Hair follicle dermal papilla cell (primary cell): ENCODE results near the gene KLC4. TPM values are rescaled to one million over a fixed set of nuclear protein-coding genes. Genes with fewer than 3 reads are reported as not detected.

Experiments
- total RNA-seq: library from RNA; depleted of rRNA; stranded (reverse); fragments of >200 nt; gene quantifications from 2 replicates; pipeline ENCODE4 v1.2.3, GENCODE V29; 2012

Gene KLC4
- total RNA-seq, result 17.2 and 20.1 TPM in 2 replicates

DNA sequence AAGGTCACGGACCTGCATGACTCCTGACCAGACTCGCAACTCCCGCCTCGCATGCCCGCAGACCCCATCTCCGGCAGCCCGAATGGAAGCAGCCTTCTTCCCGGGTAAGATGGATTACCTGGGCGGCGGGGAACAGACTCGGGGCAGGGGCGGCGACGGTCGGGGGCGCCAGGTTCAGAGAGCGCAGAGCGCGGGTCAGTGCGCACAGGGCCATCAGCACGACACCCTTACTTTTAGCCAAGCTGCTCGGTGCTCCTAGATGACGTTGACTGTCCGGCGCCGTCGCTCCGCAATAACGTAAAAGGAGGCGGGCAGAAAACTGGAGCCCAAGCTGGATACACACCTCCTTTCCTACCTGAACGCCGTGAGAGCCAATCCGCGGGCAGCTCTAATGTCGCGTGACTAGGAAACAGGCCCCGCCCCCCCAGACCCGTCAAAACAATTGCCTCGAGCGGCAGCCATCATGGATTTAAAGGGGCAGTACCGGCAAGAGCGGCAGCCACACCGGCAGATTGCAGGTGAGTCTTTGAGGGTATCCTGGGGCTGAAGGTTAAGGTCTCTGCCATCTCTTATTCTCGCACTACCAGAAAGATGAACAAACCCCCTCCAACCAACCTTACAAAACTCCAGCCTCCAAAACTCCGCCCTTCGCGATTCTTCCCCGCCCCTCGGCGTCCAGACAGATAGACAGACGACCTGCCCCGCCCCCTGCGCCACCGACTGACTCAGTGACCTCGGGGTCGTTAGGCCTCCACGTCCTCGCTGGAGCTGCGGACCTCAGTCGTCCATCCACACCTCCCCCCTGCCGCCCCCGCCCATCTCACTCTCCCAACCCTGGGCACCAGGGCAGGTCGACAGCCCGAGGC is at the start of gene KLC4, which contains the start of gene MRPL2:
Gene KLC4, plus strand, starts transcription at position 464 of the 866 bp plus-strand sequence. CDS start 1,705 bp downstream, outside the sequence.
Gene MRPL2, minus strand, starts transcription at position 267 of the 866 bp plus-strand sequence. Its CDS starts 53 bp downstream, at position 214.

DNA sequence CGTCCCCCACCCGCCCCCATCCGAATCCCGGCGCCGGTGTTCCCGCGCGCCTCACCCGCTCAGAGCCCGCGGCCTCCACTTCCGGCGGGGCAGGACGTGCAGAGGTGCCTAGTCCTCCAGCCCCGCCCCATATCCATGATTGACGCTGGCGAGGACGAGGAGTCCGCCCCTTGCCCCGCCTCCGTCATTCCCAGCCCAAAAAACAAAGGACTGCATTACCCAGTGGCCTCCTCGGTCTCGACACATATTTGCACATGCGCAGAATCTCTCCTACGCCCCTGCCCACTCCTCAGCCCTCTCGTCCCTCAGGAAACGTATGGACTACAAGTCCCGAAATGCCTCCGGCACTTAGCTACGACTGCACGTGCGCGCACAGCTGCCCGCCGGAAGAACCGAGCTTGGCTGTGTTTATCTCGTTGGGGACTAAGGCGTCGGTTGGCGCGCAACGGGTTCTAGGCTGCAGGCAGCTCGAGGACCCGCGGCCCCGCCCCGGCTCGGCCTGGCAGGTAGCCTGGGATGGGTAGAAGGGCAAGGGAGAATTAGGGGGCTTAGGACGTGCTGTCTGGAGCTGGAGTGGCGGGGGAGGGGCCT is 45.5 kb upstream of the KLC4 start, which contains the start of the genes KLHDC3 and MEA1:
Gene KLHDC3, plus strand, starts transcription at position 407 of the 591 bp plus-strand sequence. CDS start 2,944 bp downstream, outside the sequence.
Gene MEA1, minus strand, starts transcription at position 104 of the 591 bp plus-strand sequence. CDS start 133 bp downstream, outside the sequence.

DNA sequence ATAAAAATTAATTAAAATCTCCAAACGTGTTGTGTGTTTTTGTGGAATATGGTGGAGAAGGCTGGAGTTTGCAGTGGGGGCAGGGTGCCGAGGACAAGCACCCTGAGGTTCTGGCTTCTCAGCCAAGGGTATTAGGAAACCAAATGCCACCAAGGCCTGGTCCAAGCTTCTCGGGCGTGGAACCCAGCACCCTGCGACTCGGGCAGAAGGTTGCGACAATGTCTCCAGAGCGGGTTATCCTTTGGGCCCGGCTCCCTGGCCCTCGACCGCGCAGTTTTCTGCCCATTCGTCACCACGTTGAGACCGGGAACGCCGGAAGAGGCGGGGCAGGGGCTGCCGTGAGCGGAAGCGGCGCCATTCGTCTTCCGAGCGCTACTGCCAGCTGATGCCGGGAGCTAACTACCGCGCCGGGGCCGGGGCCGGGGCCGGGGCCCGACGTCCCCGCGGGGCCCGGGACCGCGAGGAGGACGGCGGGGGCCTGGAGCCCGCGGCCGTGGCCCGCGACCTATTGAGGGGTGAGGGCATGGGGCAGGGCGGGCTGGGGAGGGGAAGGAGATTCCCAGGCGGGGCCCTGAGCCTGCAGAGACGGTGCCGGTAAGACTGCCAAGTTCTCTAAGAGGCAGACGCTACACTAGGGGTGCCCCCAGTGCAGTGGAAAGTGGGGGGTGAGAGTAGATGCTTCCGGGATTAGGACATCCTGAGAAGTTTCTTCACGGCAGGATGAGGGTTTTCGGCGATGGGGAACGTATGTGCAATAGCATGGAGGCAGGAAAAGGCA is 38.0 kb upstream of the KLC4 start, which contains the start of gene RRP36:
Gene RRP36, plus strand, starts transcription at position 354 of the 778 bp plus-strand sequence. Its CDS starts 32 bp downstream, at position 386.

DNA sequence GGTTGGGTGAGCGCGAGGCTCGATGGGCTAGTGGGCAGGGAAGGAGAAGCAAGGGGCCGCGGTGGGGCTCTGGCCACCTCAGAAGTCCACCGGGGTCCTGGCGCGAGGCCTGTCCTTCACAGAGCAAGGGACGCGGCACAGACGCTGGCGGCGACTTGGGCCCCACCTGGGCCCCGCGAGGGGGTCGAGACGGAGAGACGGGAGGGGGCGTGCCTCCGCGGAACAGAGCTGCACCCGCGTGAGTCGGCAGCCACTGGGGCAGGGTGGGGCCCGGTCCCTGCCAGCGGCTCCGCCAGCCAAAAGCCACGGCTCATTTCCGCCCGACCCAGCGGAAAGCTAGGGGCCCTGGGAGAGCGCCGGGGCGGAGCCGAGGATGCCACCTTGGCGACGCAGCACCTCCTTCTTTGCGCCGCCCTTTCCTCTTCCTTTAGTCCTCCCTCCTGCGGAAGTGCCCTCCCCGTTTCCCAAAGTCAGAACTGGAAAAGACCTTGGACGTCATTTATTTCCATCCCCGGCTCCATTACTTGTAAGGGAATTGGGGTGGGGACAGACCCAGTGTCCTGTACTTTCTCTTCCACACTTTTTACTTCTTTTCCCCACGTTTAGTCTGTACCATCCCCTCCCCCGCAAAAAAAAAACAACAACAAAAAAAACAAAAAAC is 5.8 kb upstream of the KLC4 start, which contains the start of gene CUL7:
Gene CUL7, minus strand, starts transcription at position 307 of the 661 bp plus-strand sequence. CDS start 1,063 bp downstream, outside the sequence.

DNA sequence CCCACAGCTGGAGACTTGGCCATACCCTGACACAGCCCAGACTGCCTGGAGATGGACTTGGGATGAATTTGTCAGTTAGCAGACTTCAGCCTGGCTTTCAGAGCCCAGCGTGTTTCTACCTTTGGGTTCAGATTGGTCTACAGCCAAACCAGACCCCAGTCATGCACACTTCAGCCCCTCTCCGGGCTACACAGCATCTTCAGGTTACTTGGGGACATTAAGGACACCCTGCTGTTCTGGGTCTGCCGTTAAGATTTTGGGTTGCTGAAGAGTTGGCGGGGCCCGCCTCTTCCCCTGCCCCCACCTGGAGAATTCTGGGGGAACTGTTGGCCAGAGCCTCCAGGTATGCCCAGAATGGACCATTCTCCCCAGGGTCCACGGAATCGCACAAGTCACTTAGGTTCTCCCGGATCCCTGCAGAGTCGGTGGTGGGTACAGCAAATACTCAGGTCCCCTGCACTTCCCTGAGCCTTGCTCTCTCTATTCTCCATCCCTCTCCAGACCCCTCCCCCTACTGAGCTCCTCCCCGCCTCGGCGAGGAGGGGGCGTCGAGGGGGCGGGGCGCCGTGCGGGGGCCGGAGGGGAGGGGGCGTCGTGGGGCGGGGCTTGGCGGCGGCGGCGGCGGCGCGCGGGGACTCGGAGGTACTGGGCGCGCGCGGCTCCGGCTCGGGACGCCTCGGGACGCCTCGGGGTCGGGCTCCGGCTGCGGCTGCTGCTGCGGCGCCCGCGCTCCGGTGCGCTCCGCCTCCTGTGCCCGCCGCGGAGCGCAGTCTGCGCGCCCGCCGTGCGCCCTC is 16.4 kb downstream of the KLC4 start, which contains the start of gene PTK7:
Gene PTK7, plus strand, starts transcription at position 645 of the 794 bp plus-strand sequence. CDS start 175 bp downstream, outside the sequence.

Other genes starting within 250 kb of the KLC4 start
- gene RPL7L1, start 180.0 kb upstream of the KLC4 start, total RNA-seq, result 81.2 and 95.1 TPM in 2 replicates
- not detected in 2 replicates for gene PTCRA, start 143.6 kb upstream of the KLC4 start, total RNA-seq
- gene CNPY3, start 130.2 kb upstream of the KLC4 start, total RNA-seq, result 31.5 and 36.7 TPM in 2 replicates
- 0.16 and 0.36 TPM in 2 replicates for gene GNMT, start 98.9 kb upstream of the KLC4 start, total RNA-seq
- gene PEX6, start 80.5 kb upstream of the KLC4 start, total RNA-seq, result 32.2 and 48.8 TPM in 2 replicates
- gene PPP2R5D, start 75.1 kb upstream of the KLC4 start, total RNA-seq, result 36.2 and 41.2 TPM in 2 replicates
- 26.4 and 29.3 TPM in 2 replicates for gene MEA1, start 45.7 kb upstream of the KLC4 start, total RNA-seq
- 111 and 112 TPM in 2 replicates for gene KLHDC3, start 45.4 kb upstream of the KLC4 start, total RNA-seq
- 75.5 and 82.8 TPM in 2 replicates for gene RRP36, start 38.0 kb upstream of the KLC4 start, total RNA-seq
- 87.6 and 93.6 TPM in 2 replicates for gene CUL7, start 5.8 kb upstream of the KLC4 start, total RNA-seq
- gene MRPL2, start 197 bp upstream of the KLC4 start, total RNA-seq, result 13.7 and 14.4 TPM in 2 replicates
- 361 and 514 TPM in 2 replicates for gene PTK7, start 16.7 kb downstream of the KLC4 start, total RNA-seq
- gene SRF, start 111.6 kb downstream of the KLC4 start, total RNA-seq, result 59.1 and 64.4 TPM in 2 replicates
- 21.9 and 32.8 TPM in 2 replicates for gene CUL9, start 122.6 kb downstream of the KLC4 start, total RNA-seq
- 31.8 and 43.1 TPM in 2 replicates for gene DNPH1, start 169.8 kb downstream of the KLC4 start, total RNA-seq
- under 0.01 TPM in 1 of 2 replicates, not detected in the other for gene TTBK1, start 183.8 kb downstream of the KLC4 start, total RNA-seq
- gene SLC22A7, start 238.6 kb downstream of the KLC4 start, total RNA-seq, result not detected in 2 replicates
- gene CRIP3, start 249.2 kb downstream of the KLC4 start, total RNA-seq, result not detected in 2 replicates